ENCODE measurements around the gene DYDC2.

The DYDC2 gene

GRCh38 chr10:80409121-80409520 is 52.5 kb downstream of the DYDC2 start:
- Histone ChIP-seq H3F3A (ENCODE audit: insufficient read depth, low read length) (0 out of 2 replicates have a peak, but pooled peaks cover 3% of the 10 kb centered on the region), H3K36me3 (replicated peaks; ENCODE audit: insufficient read depth, low read length) (no peaks in the 10 kb centered on the region), H3K27me3 (replicated peaks; ENCODE audit: insufficient read depth, low read length) (no peaks in the 10 kb centered on the region), H3K4me3 (ENCODE audit: low read length) (peak overlapping the region; percentile 93), H3K9ac (ENCODE audit: low read length) (peak overlapping the region; percentile 59; the same call in 1 of the 2 replicates), H3K4me2 (ENCODE audit: low read depth, low read length) (peak overlapping the region; percentile 82), H3K9me3 (replicated peaks; ENCODE audit: insufficient read depth, low read length) (no peaks in the 10 kb centered on the region), H2AFZ (ENCODE audit: low read length) (peak overlapping the region; percentile 83), H3K9me2 (replicated peaks; ENCODE audit: insufficient read depth, low read length) (no peaks in the 10 kb centered on the region), H4K20me1 (ENCODE audit: insufficient read depth, low read length) (no peaks in the 10 kb centered on the region), H3K4me1 (ENCODE audit: low read length) (no peaks in the 10 kb centered on the region), H3K27ac (ENCODE audit: low read length) (no peak overlapping the region), H3K79me2 (ENCODE audit: low read length) (no peaks in the 10 kb centered on the region)
- TF ChIP-seq EZH2 (optimal IDR thresholded peaks at IDR 0.05; ENCODE audit: low read depth, low read length) (no peak), EZH2phosphoT487 (IDR thresholded peaks at IDR 0.05; ENCODE audit: low read length) (no peak)
- TF ChIP-seq, protein P1, sequence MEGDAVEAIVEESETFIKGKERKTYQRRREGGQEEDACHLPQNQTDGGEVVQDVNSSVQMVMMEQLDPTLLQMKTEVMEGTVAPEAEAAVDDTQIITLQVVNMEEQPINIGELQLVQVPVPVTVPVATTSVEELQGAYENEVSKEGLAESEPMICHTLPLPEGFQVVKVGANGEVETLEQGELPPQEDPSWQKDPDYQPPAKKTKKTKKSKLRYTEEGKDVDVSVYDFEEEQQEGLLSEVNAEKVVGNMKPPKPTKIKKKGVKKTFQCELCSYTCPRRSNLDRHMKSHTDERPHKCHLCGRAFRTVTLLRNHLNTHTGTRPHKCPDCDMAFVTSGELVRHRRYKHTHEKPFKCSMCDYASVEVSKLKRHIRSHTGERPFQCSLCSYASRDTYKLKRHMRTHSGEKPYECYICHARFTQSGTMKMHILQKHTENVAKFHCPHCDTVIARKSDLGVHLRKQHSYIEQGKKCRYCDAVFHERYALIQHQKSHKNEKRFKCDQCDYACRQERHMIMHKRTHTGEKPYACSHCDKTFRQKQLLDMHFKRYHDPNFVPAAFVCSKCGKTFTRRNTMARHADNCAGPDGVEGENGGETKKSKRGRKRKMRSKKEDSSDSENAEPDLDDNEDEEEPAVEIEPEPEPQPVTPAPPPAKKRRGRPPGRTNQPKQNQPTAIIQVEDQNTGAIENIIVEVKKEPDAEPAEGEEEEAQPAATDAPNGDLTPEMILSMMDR (IDR thresholded peaks at IDR 0.05; ENCODE audit: low read length) = no peak
- no peak for DNase-seq

DNA sequence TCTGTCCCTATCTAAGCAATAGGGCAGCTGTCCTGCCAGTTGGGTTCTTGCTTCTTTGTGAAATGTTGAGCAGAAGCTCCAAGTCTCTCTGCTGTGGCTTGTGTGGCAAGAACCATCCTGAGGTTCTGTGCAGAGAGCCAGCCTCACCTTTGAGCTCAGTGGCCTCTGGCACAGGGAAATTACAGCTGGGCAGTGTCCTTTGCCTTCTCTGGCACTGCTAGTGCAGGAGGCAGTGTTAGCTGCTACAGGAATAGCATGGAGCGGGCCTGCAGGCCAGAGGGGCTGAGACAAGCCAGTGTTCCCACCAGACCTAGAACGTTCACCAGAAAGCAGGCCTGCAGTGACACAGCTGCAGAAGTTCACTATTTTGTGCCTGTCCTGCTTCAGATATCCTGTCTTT is 53.5 kb downstream of the DYDC2 start:
- Histone ChIP-seq H4K20me1 (ENCODE audit: insufficient read depth, low read length) (no peaks in the 10 kb centered on the region), H3K36me3 (replicated peaks; ENCODE audit: insufficient read depth, low read length) (no peaks in the 10 kb centered on the region), H3K9me3 (replicated peaks; ENCODE audit: insufficient read depth, low read length) (no peaks in the 10 kb centered on the region), H3K4me2 (ENCODE audit: low read depth, low read length) (no peak overlapping the region), H3K79me2 (ENCODE audit: low read length) (no peaks in the 10 kb centered on the region), H3K27ac (ENCODE audit: low read length) (no peak overlapping the region), H3F3A (ENCODE audit: insufficient read depth, low read length) (0 out of 2 replicates have a peak, but pooled peaks cover 3% of the 10 kb centered on the region), H3K4me3 (ENCODE audit: low read length) (no peak overlapping the region), H3K9ac (ENCODE audit: low read length) (no peak overlapping the region), H2AFZ (ENCODE audit: low read length) (no peak overlapping the region), H3K4me1 (ENCODE audit: low read length) (no peaks in the 10 kb centered on the region), H3K27me3 (replicated peaks; ENCODE audit: insufficient read depth, low read length) (no peaks in the 10 kb centered on the region), H3K9me2 (replicated peaks; ENCODE audit: insufficient read depth, low read length) (no peaks in the 10 kb centered on the region)
- DNase-seq = no peak
- TF ChIP-seq EZH2 (optimal IDR thresholded peaks at IDR 0.05; ENCODE audit: low read depth, low read length) (no peak), EZH2phosphoT487 (IDR thresholded peaks at IDR 0.05; ENCODE audit: low read length) (no peak)
- TF ChIP-seq, protein P1 (IDR thresholded peaks at IDR 0.05; ENCODE audit: low read length) = no peak

DNA sequence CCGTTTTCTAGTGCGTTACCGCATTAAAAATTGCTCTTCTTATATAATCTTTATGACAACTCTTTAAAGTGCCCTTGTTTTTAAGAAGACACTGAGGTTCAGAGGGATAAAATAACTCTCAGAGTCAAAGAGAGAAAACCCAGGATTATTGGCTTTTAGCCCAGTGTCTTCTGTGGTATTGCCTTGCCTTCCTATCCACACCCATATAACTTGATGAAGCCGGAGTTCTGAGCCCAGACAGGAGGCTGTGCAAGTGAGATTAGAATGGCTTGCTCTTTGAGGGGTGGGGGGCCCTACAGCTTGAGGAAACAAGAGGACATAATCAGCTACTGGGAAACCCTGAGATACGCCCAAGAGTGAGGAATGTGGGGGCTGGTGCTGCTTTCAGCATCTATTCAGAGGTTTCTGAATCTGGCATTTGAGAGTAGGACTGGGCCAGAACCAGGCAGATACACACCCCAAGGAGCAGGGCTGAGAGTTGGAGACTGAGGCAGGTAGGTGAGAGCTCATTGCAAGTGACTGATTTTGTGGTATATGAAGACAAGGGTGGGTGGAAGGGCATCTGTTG is 54.1 kb downstream of the DYDC2 start:
- H3K79me2 ChIP-seq (ENCODE audit: low read length) = no peaks in the 10 kb centered on the region
- no peak for DNase-seq
- no peak overlapping the region for H3K4me2 ChIP-seq (ENCODE audit: low read depth, low read length)
- no peaks in the 10 kb centered on the region for H3K36me3 ChIP-seq (replicated peaks; ENCODE audit: insufficient read depth, low read length)
- no peaks in the 10 kb centered on the region for H3K9me2 ChIP-seq (replicated peaks; ENCODE audit: insufficient read depth, low read length)
- H3K27ac ChIP-seq (ENCODE audit: low read length) = no peak overlapping the region
- H3K27me3 ChIP-seq (replicated peaks; ENCODE audit: insufficient read depth, low read length) = no peaks in the 10 kb centered on the region
- 0 out of 2 replicates have a peak, but pooled peaks cover 3% of the 10 kb centered on the region for H3F3A ChIP-seq (ENCODE audit: insufficient read depth, low read length)
- TF ChIP-seq EZH2 (optimal IDR thresholded peaks at IDR 0.05; ENCODE audit: low read depth, low read length) (no peak), EZH2phosphoT487 (IDR thresholded peaks at IDR 0.05; ENCODE audit: low read length) (no peak)
- TF ChIP-seq, protein P1 (IDR thresholded peaks at IDR 0.05; ENCODE audit: low read length) = no peak
- H2AFZ ChIP-seq (ENCODE audit: low read length) = no peak overlapping the region
- no peak overlapping the region for H3K9ac ChIP-seq (ENCODE audit: low read length)
- no peaks in the 10 kb centered on the region for H4K20me1 ChIP-seq (ENCODE audit: insufficient read depth, low read length)
- H3K4me1 ChIP-seq (ENCODE audit: low read length) = no peaks in the 10 kb centered on the region
- no peaks in the 10 kb centered on the region for H3K9me3 ChIP-seq (replicated peaks; ENCODE audit: insufficient read depth, low read length)
- no peak overlapping the region for H3K4me3 ChIP-seq (ENCODE audit: low read length)

All from MM.1S (cell line).